Measurements from ENCODE around the gene KIF6.
A peak's percentile ranks its signal among the peaks of the same experiment; 100 is the strongest.
"Not testable (repeated sequence)": the region's sequence is repeated elsewhere in the genome, so short reads cannot be mapped to it uniquely, and the experiment has no call there.

KIF6 gene

DNA sequence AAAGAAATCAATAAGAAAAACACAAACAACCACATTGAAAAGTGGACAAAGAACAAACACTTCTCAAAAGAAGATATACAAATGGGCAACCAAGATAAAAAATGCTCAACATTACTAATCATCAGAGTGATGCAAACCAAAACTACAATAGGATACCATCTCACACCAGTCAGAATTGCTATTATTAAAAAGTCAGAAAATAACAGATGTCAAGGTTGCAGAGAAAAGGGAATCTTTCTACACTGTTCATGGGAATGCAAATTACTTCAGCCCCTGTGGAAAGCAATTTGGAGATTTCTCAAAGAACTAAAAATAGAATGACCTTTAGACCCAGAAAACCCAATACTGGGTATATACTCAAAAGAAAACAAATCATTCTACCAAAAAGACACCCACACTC, 29.8 kb downstream of the KIF6 start:
- no peak for TF ChIP-seq Cebpa-rat (IDR thresholded peaks at IDR 0.05)
- H3K27ac ChIP-seq: no peak overlapping the region

DNA sequence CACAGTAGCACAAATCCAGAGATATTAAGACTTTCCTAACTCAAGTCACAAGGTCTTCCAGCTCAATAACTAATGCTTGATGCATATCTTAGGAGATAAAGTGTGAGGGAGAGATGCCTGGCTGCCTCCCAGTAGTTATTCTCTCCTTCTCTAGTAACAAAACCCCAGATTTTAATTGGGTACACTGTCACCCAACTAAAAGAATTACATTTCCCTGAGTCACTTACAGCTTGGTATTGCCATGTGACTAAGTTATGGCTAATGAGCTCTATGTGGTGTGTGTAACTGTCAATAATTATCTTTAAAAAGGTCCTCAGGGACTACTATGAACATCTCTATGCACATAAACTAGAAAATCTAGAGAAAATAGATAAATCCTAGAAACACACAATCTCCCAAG, 32.0 kb downstream of the KIF6 start:
- no peak overlapping the region for H3K9ac ChIP-seq
- no peaks in the 10 kb centered on the region for H4K20me1 ChIP-seq
- H3K4me1 ChIP-seq: peaks cover 8 to 21% (median 14%) of the 10 kb centered on the region in 10 experiments
- H3K4me2 ChIP-seq: no peak overlapping the region
- H3K36me3 ChIP-seq: no peaks in the 10 kb centered on the region
- no peak for TF ChIP-seq Cebpa-rat (IDR thresholded peaks at IDR 0.05)
- H3K4me3 ChIP-seq: no peak overlapping the region
- H3K9me3 ChIP-seq (replicated peaks in 1 of 11): no peaks in the 10 kb centered on the region
- no peaks in the 10 kb centered on the region for H3K27me3 ChIP-seq
- no peak overlapping the region for H3K27ac ChIP-seq

More for the DNA sequence above, 29.8 kb downstream of the KIF6 start:
- Histone ChIP-seq H4K20me1 (no peaks in the 10 kb centered on the region), H3K27me3 (no peaks in the 10 kb centered on the region), H3K4me3 (no peak overlapping the region), H3K4me1 (peaks cover 0 to 9% (median 0%) of the 10 kb centered on the region in 10 experiments; a peak in 3 of 20 replicates), H3K9me3 (replicated peaks in 1 of 11) (no peaks in the 10 kb centered on the region), H3K9ac (no peak overlapping the region), H3K4me2 (no peak overlapping the region), H3K36me3 (no peaks in the 10 kb centered on the region)

DNA sequence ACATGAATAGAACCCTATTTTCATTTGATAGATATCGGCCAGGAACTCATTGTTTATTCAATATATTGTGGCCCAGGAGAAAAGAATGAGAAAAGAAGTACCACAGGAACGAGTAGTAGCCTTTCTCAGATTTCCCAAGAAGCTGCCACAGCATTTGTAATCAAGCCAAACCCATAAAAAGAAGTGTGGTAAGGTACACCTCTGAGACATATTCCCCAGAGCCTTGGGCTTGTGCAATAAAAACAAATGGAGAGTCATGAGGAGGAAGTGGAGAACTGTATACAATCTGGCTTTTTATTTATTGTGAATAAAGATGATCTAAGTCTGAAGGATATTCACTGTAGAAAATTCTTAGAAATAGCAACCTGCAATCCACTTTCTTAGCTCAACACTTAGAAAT, 36.7 kb downstream of the KIF6 start:
- Histone ChIP-seq H3K4me2 (peak overlapping the region; percentile 35 to 80 (median 64); a peak in 20 of 22 replicates), H3K36me3 (no peaks in the 10 kb centered on the region), H3K9ac (peak overlapping the region in 6 of 11 experiments; percentile 50 to 62 (median 55); a peak in 9 of 22 replicates), H3K4me3 (no peak overlapping the region), H3K4me1 (peaks cover 12 to 38% (median 27%) of the 10 kb centered on the region in 10 experiments), H3K27ac (peak overlapping the region in 9 of 11 experiments; percentile 47 to 81 (median 79); a peak in 18 of 22 replicates), H4K20me1 (no peaks in the 10 kb centered on the region), H3K9me3 (replicated peaks in 1 of 11) (no peaks in the 10 kb centered on the region), H3K27me3 (no peaks in the 10 kb centered on the region)
- peak in 8 of 11 experiments; percentile 57 to 95 (median 76); a peak in 12 of 22 replicates for TF ChIP-seq Cebpa-rat (IDR thresholded peaks at IDR 0.05)

DNA sequence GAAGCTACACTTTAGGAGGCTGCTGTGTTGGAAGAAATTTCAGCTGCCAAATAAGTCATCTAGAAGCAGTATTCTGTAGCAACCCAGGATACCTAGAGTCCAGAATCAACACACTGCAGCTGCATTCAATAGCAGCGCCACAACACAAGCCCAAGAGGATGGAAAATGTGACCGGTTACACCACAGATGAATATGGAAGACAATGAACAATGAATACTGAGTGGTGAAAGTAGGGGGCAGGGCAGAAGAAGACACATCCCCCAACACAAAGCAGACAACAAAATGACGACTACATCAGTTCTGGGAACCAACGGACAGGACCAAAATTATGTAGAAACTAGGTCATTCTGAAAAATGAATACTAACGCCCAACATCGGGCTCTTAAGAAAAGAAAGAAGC, 38.2 kb downstream of the KIF6 start:
- Histone ChIP-seq H3K4me2 (peak overlapping the region in 1 of 11 experiments; percentile 20; a peak in 1 of 22 replicates), H3K4me1 (peaks cover 12 to 38% (median 27%) of the 10 kb centered on the region in 10 experiments), H3K27me3 (no peaks in the 10 kb centered on the region), H4K20me1 (no peaks in the 10 kb centered on the region), H3K9ac (no peak overlapping the region), H3K9me3 (replicated peaks in 1 of 11) (no peaks in the 10 kb centered on the region), H3K4me3 (no peak overlapping the region), H3K36me3 (no peaks in the 10 kb centered on the region), H3K27ac (peak overlapping the region in 6 of 11 experiments; percentile 9 to 81 (median 79); a peak in 7 of 22 replicates)
- no peak for TF ChIP-seq Cebpa-rat (IDR thresholded peaks at IDR 0.05)

DNA sequence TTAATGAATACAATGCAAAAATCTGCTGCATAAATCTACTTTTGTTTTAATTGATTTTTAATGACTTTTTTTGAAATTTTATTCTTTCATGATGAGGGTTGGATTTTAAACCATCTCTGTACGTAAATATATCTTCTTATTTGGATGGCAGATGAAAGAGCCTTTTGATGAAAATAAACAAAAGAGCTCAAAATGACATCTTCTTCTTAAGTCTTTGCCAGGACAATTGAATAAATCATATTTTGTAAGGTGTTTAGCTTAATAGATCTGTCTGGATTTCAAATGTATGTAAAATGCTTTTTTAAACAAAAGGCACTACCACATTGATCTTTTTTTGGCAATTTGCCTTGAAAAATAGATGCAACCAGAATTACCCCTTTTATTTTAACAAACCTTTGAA, 39.3 kb downstream of the KIF6 start:
- Histone ChIP-seq H3K36me3 (no peaks in the 10 kb centered on the region), H3K4me1 (peaks cover 12 to 38% (median 27%) of the 10 kb centered on the region in 10 experiments), H3K4me3 (no peak overlapping the region), H3K27ac (no peak overlapping the region), H3K9me3 (replicated peaks in 1 of 11) (no peaks in the 10 kb centered on the region), H4K20me1 (no peaks in the 10 kb centered on the region), H3K4me2 (no peak overlapping the region; a peak in 1 of 22 replicates), H3K9ac (no peak overlapping the region), H3K27me3 (no peaks in the 10 kb centered on the region)
- TF ChIP-seq Cebpa-rat (IDR thresholded peaks at IDR 0.05): no peak

DNA sequence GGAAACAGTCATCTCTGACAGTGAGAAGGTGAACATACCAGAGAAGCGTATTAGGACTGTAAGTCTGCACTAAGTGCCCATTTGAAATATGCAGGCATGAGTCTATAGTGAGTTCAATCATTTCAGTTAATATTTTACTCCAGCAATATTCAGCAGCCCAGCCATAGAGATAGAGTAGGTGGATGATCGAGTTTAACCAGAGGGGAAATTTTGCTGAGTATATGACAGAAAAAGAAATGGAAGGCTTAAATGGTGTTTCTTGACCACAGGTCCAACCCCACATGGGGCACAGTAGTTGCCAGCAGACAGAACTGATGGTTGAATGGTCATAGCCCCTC, 39.8 kb downstream of the KIF6 start:
- no peaks in the 10 kb centered on the region for H3K27me3 ChIP-seq
- no peaks in the 10 kb centered on the region for H3K9me3 ChIP-seq (replicated peaks in 1 of 11)
- no peak overlapping the region; a peak in 1 of 22 replicates for H3K27ac ChIP-seq
- H3K4me2 ChIP-seq: peak overlapping the region in 6 of 11 experiments; percentile 0 to 35 (median 11); a peak in 7 of 22 replicates
- no peak overlapping the region for H3K4me3 ChIP-seq
- TF ChIP-seq Cebpa-rat (IDR thresholded peaks at IDR 0.05): no peak
- no peaks in the 10 kb centered on the region for H3K36me3 ChIP-seq
- H4K20me1 ChIP-seq: no peaks in the 10 kb centered on the region
- H3K4me1 ChIP-seq: peaks cover 12 to 36% (median 27%) of the 10 kb centered on the region in 10 experiments
- no peak overlapping the region for H3K9ac ChIP-seq

DNA sequence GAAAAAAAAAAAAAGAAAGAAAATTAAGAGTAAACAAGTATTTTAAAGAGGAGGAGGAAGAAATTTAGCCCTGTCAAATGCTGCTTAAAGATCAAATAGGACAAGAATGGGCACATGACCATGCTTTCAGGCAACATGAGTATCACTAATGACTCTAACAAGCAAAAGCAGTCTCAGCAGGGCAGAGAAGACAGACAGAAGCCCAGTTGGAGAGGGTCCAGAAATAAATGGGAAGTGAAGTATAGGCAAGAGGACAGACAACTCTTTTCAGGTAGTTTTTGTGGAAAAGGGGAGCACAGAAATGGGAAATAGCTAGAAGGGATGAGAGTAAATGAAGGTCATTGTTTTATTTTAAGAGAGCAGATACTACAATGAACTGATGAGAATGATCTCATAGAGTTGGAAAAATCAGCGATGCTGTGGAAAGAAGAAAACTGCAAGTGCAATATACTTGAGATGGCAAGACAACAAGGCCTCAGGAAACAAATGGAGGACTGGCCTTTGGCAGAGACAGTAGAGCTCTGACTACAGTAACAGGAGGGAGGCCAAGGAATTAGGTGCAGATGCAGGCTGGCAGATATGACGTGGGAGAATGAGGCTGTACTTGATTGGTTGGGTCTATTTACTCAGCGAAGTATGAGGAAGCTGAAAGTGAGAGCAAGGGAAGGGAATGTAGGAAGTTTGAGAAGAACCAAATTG, 40.3 kb downstream of the KIF6 start:
- no peaks in the 10 kb centered on the region for H4K20me1 ChIP-seq
- TF ChIP-seq Cebpa-rat (IDR thresholded peaks at IDR 0.05): no peak
- H3K36me3 ChIP-seq: no peaks in the 10 kb centered on the region
- H3K9ac ChIP-seq: no peak overlapping the region
- H3K4me3 ChIP-seq: no peak overlapping the region
- H3K27me3 ChIP-seq: no peaks in the 10 kb centered on the region
- H3K9me3 ChIP-seq (replicated peaks in 1 of 11): no peaks in the 10 kb centered on the region
- H3K4me2 ChIP-seq: peak overlapping the region in 6 of 11 experiments; percentile 0 to 35 (median 11); a peak in 7 of 22 replicates
- peaks cover 12 to 35% (median 27%) of the 10 kb centered on the region in 10 experiments for H3K4me1 ChIP-seq
- no peak overlapping the region; a peak in 1 of 22 replicates for H3K27ac ChIP-seq

DNA sequence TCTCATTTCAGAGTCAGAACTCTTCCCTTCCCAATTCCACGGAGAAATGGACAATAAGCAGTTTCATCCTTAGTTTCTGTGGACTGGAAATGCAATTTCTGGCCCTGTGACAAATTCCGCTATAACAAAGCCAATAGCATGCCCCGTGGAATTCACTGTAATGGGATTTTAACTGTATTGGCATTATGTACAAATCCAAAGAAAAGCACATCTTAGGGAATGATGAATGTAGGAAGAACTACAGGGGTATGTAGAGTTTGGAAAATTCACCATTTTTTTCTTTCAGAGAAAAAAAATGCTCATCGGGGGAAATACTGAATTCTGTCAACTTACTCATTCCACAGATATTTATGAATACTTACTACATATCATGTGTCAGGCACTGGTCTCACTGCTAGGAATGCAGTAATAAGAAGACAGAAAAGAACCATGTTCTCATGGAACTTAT, 43.5 kb downstream of the KIF6 start:
- no peaks in the 10 kb centered on the region for H4K20me1 ChIP-seq
- H3K27ac ChIP-seq: no peak overlapping the region
- no peak overlapping the region for H3K9ac ChIP-seq
- H3K4me1 ChIP-seq: peaks cover 0 to 14% (median 5%) of the 10 kb centered on the region in 10 experiments; a peak in 10 of 20 replicates
- H3K27me3 ChIP-seq: no peaks in the 10 kb centered on the region
- H3K4me3 ChIP-seq: no peak overlapping the region
- H3K4me2 ChIP-seq: no peak overlapping the region
- no peak for TF ChIP-seq Cebpa-rat (IDR thresholded peaks at IDR 0.05)
- H3K9me3 ChIP-seq (replicated peaks in 1 of 11): no peaks in the 10 kb centered on the region
- H3K36me3 ChIP-seq: no peaks in the 10 kb centered on the region

DNA sequence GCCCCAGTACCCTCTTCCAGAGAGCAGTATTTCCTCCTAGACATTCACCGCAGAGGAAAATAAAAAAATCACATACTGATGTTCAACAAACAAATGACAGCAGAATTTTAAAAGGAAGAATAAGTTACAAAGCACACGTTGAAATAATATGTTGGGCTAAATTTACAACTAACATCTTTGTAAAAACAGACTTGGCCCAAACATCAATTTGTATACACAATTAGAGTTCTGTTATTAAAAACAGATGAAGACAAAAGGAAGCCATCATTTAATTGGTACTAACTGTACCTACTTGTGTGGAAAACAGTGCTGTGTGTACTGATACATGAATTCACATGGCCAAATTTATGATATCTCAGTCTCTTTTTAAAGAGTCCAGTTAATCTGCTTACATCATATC, 46.3 kb downstream of the KIF6 start:
- H3K4me2 ChIP-seq: no peak overlapping the region
- no peaks in the 10 kb centered on the region for H4K20me1 ChIP-seq
- peaks cover 0 to 4% (median 0%) of the 10 kb centered on the region in 11 experiments; a peak in 1 of 22 replicates for H3K9me3 ChIP-seq (replicated peaks in 1 of 11)
- H3K36me3 ChIP-seq: no peaks in the 10 kb centered on the region
- H3K4me1 ChIP-seq: no peaks in the 10 kb centered on the region
- H3K4me3 ChIP-seq: no peak overlapping the region
- H3K27ac ChIP-seq: no peak overlapping the region
- no peak overlapping the region for H3K9ac ChIP-seq
- H3K27me3 ChIP-seq: no peaks in the 10 kb centered on the region
- no peak for TF ChIP-seq Cebpa-rat (IDR thresholded peaks at IDR 0.05)

DNA sequence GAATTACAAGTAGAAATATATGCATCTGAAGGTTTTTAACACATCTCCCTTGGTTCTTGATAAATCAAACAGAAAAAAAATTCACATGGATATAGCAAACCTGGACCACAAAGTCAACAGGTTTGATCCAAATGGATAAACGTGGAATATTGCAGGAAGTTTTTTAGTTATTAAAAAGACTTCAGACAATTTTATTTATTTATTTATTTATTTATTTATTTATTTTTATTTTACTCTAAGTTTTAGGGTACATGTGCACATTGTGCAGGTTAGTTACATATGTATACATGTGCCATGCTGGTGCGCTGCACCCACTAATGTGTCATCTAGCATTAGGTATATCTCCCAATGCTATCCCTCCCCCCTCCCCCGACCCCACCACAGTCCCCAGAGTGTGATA, 47.9 kb downstream of the KIF6 start:
- not testable (repeated sequence) for H3K4me2 ChIP-seq, H4K20me1 ChIP-seq, H3K27ac ChIP-seq, H3K4me1 ChIP-seq, H3K9ac ChIP-seq, H3K4me3 ChIP-seq, H3K27me3 ChIP-seq, H3K36me3 ChIP-seq
- H3K9me3 ChIP-seq (replicated peaks in 1 of 11): peaks cover 8 to 13% (median 10%) of the 10 kb centered on the region in 11 experiments; a peak in 20 of 22 replicates

Measured in BLaER1 treated with 17β-estradiol and CSF1 and Interleukin-3, amounts not matched to agents 10 nM and 100 nM (cell line).